GM12878 (cell line): ENCODE results near the gene RCOR2. TPM values are rescaled to one million over a fixed set of nuclear protein-coding genes. Genes with fewer than 3 reads are reported as not detected.

Source experiments
- ATAC-seq: fragments of 200-7000 bp; cut with Tn5 transposase; 3 replicates; pipeline ENCODE4 v1.9.1; 2020; ENCODE audit warnings: mild to moderate bottlenecking, moderate library complexity
- BruUV-seq: library from RNA; stranded (reverse); fragments of 400-500 nt; replicated peaks from 2 replicates; lab custom pipeline; 2021; lab: Mats Ljungman, UMichigan
- CTCF ChIA-PET: fragments of 300-600 bp; sonication (Branson Sonifier 250); formaldehyde crosslinking; extraction: SDS; loops from one replicate; lab custom pipeline; 2021; ENCODE audit warnings: inconsistent platforms; lab: Yijun Ruan, JAX
- POLR2A ChIA-PET: fragments of 350-600 bp; formaldehyde crosslinking; extraction: SDS; loops from one replicate; lab custom pipeline; 2021; ENCODE audit warnings: inconsistent platforms; lab: Charles Lee
- RAD21 ChIA-PET: fragments of 300-600 bp; sonication (Branson Sonifier 250); formaldehyde crosslinking; loops from one replicate; lab custom pipeline; 2023; ENCODE audit warnings: antibody characterized with exemption; ENCODE audit not compliant: unreplicated experiment; lab: Charles Lee
- SMC1A ChIA-PET: fragments of 300-600 bp; sonication (Branson Sonifier 250); formaldehyde crosslinking; loops from one replicate; lab custom pipeline; 2023; ENCODE audit not compliant: unreplicated experiment, uncharacterized antibody; lab: Charles Lee
- DNase-seq: peaks from one replicate; pipeline ENCODE4 v3.0.0-alpha.2; 2011; ENCODE audit warnings: low read depth, low spot score
- FAIRE-seq: peaks from 3 replicates; lab custom pipeline; 2011; peaks lifted over from hg19 to GRCh38; lab: Jason Lieb, UNC
- H2AFZ ChIP-seq: 2 replicates; pipeline ENCODE4 v1.6.0; 2011; ENCODE audit warnings: low read depth, low read length, control low read depth; ENCODE audit not compliant: control insufficient read depth
- H3K27ac ChIP-seq: 2 replicates; pipeline ENCODE4 v1.5.1; 2011; ENCODE audit warnings: control low read depth; ENCODE audit not compliant: control insufficient read depth, insufficient read depth
- H3K27me3 ChIP-seq, 2 experiments: replicated peaks in 1 of 2; 2 replicates each; pipeline versions ENCODE4 v1.6.0 to v1.6.1; 2011; ENCODE audit warnings: low read length in 1 of 2; ENCODE audit not compliant: control insufficient read depth in 2 of 2, insufficient read depth in 2 of 2
- H3K36me3 ChIP-seq, 2 experiments: 2 replicates each; pipeline ENCODE4 v1.5.1; 2011; ENCODE audit warnings: low read length in 1 of 2; ENCODE audit not compliant: control insufficient read depth in 2 of 2, insufficient read depth in 2 of 2
- H3K4me1 ChIP-seq: 2 replicates; pipeline ENCODE4 v1.6.1; 2011; ENCODE audit warnings: mild to moderate bottlenecking, low read length, moderate library complexity, mixed read lengths; ENCODE audit not compliant: control insufficient read depth, insufficient read depth
- H3K4me2 ChIP-seq: 2 replicates; pipeline ENCODE4 v1.6.0; 2011; ENCODE audit warnings: control low read depth; ENCODE audit not compliant: control insufficient read depth, insufficient read depth
- H3K4me3 ChIP-seq: fragments of 200-600 bp; sonication (generic); 2 replicates; pipeline ENCODE4 v1.5.1; 2016
- H3K79me2 ChIP-seq: 2 replicates; pipeline ENCODE4 v1.6.0; 2011; ENCODE audit warnings: low read length; ENCODE audit not compliant: control insufficient read depth, insufficient read depth
- H3K9ac ChIP-seq: 2 replicates; pipeline ENCODE4 v1.8.0; 2011; ENCODE audit warnings: low read length, control low read depth, mixed read lengths; ENCODE audit not compliant: control insufficient read depth, insufficient read depth
- H3K9me3 ChIP-seq: replicated peaks from 3 replicates; pipeline ENCODE4 v1.5.1; 2011; ENCODE audit warnings: mild to moderate bottlenecking, low read length; ENCODE audit not compliant: control insufficient read depth, insufficient read depth
- H4K20me1 ChIP-seq: 2 replicates; pipeline ENCODE4 v1.6.0; 2011; ENCODE audit not compliant: control insufficient read depth, insufficient read depth
- HDGF ChIP-seq: fragments of 450-650 bp; IDR thresholded peaks from 2 replicates; pipeline ENCODE4 v1.6.1; 2016; ENCODE audit warnings: antibody characterized with exemption
- REST ChIP-seq: IDR thresholded peaks from 2 replicates; pipeline ENCODE4 v1.6.1; 2012; ENCODE audit warnings: mild to moderate bottlenecking, low read depth, low read length
- RUNX3 ChIP-seq: IDR thresholded peaks from 2 replicates; pipeline ENCODE4 v1.6.1; 2012; ENCODE audit warnings: low read length, inconsistent platforms
- WGBS: methylation state at CpG from one replicate; pipeline ENCODE4 v1.1.6; 2016; ENCODE audit warnings: low lambda C conversion rate; ENCODE audit not compliant: insufficient replicate concordance, insufficient coverage; ENCODE audit errors: missing lambda C conversion rate; 5-methylcytosine and 5-hydroxymethylcytosine counted together
- in situ Hi-C: fragments of 300-500 bp; cut with MboI; formaldehyde crosslinking; loops from 9 replicates; pipeline ENCODE4 v1.14.3; 2018; ENCODE audit warnings: mixed read lengths
- intact Hi-C: fragments of 100-400 bp; cut with micrococcal nuclease; formaldehyde crosslinking; loops from one replicate; pipeline ENCODE4 v1.14.2; 2022; ENCODE audit not compliant: unreplicated experiment
- polyA plus RNA-seq, 11 experiments: library from polyadenylated mRNA; depleted of rRNA in 4 of 11; unstranded in 6 of 11; stranded (reverse) in 5 of 11; fragments of >200 nt; fragmentation: Nextera tagmentation in 4 of 11; fragmentation: Illumina TruSeq in 1 of 11; extraction: Ambion mirVana in 4 of 11; extraction: Trizol in 1 of 11; gene quantifications; 1 replicate in 1 of 11; 2 replicates in 10 of 11; pipeline versions ENCODE4 v1.2.1 to v1.2.3, GENCODE V29; 2011 to 2016; ENCODE audit warnings: inconsistent platforms in 2 of 11, missing spikeins in 2 of 11, low read depth in 1 of 11
- total RNA-seq, 4 experiments: library from RNA; depleted of rRNA in 3 of 4; stranded (reverse); fragments of >200 nt in 3 of 4; fragmentation: Illumina TruSeq in 1 of 4; extraction: Trizol in 1 of 4; gene quantifications; 2 replicates each; pipeline versions ENCODE4 v1.2.1 to v1.2.3, GENCODE V29; 2013 to 2021

RCOR2 gene
- total and polyA plus RNA-seq, 10 of the 15 experiments (the other 5 are each of a cell fraction or from before 2014, with no cell fraction given): 0.06 to 0.32 (median 0.17) TPM; not detected in 5

DNA sequence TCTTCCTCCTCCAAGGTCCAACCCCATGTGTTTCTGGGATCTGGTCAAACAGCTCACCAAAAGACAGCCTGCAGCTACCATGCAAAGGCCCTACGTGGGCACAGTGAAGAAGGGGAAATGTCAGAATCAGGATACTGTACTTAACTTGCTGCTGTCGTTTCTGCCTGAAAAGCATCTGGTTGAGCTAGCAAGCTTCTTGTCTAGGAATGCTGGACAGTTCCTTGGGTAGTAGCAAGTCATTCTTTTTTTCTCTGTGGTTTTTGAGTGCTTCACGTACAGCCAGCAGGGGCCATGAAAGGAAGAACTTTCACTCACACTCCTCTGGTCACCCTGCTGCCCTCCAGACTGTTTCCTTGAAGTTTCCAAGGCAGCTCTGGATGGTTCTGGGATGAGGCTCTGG is 24.7 kb downstream of the RCOR2 start:
- in situ Hi-C loops: no loop called here
- H4K20me1 ChIP-seq: no peaks in the 10 kb centered on the region
- no peak for DNase-seq
- H3K4me3 ChIP-seq: no peak overlapping the region
- H3K27me3 ChIP-seq: no peaks in the 10 kb centered on the region
- SMC1A ChIA-PET: interaction anchor here (0.8 to 1.7 kb wide), 2 partner anchors 54 to 55 kb away, joined by 3 read pairs; no protein-coding TSS in a partner anchor
- peaks cover 34% of the 10 kb centered on the region for H3K79me2 ChIP-seq
- no peaks in the 10 kb centered on the region for H3K9me3 ChIP-seq
- H3K4me1 ChIP-seq: peaks cover 20% of the 10 kb centered on the region
- no peak for TF ChIP-seq HDGF
- peak; percentile 82 for TF ChIP-seq REST
- peak; percentile 79 for TF ChIP-seq RUNX3
- TF ChIP-seq, all 136 proteins: peak for 2
- intact Hi-C loops: no loop called here
- BruUV-seq: no TSS peak
- no peak overlapping the region for H3K27ac ChIP-seq
- H2AFZ ChIP-seq: no peak overlapping the region
- CTCF ChIA-PET: interaction anchor here (1.9 kb wide), 1 partner anchor 55 kb away, joined by 8 read pairs; no protein-coding TSS in a partner anchor
- no peak overlapping the region for H3K9ac ChIP-seq
- no peak for ATAC-seq
- H3K36me3 ChIP-seq: peaks cover 19 to 26% of the 10 kb centered on the region in 2 experiments
- RAD21 ChIA-PET: interaction anchor here (2.5 kb wide), 1 partner anchor 54 kb away, joined by 10 read pairs; the partner anchor contains the start of gene MARK2
- 10% methylated on average over 3 of the region's 3 CpGs for WGBS
- peak; percentile 75 for FAIRE-seq
- POLR2A ChIA-PET: interaction anchor here (1.1 kb wide), 1 partner anchor 8 kb away, joined by 3 read pairs; no protein-coding TSS in a partner anchor
- H3K4me2 ChIP-seq: no peak overlapping the region
